CD4-positive, alpha-beta T cell treated with Interleukin-1 beta for 1 hour (primary cell): ENCODE data around the gene CIAO3.

Source experiments
- DNase-seq, 2 donors: peaks; one replicate each; pipeline ENCODE4 v3.0.0-alpha.2; 2020 to 2022

The CIAO3 gene

DNA sequence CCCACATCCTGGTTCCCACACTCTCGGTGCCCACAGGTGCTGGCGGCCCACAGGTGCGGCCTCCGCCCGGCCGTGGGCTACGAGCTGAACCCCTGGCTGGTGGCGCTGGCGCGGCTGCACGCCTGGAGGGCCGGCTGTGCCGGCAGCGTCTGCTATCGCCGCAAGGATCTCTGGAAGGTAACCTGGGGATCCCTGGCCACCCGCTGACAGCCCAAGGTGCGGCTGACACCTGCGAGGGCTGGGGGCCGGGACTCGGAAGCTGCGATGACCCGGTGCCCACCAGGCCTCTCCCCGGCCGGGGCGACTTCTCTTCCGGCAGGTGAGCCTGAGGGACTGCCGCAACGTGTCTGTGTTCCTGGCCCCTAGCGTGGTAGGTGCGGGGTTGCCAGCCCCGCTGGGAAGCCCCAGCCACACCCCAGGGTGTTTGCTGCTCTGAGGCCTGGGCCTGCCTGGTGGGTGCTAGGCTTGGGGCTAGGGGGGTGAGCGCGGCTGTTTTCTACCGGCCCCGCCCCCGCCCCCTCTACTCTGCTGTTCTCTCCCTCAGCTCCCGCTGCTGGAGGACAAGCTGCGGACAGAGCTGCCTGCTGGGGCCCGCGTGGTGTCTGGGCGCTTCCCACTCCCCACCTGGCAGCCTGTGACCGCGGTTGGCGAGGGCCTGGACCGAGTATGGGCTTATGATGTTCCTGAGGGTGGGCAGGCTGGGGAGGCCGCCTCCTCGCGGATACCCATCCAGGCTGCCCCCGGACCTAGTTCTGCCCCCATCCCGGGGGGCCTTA is 18.8 kb downstream of the CIAO3 start:
- DNase-seq, result peak in 1 of 2 donors; percentile 42

- DNase-seq, result peak; percentile 82 to 86
These were observed 19.6 kb downstream of the CIAO3 start, which contains the start of gene ANTKMT for GRCh38 chr16:720990-721764. TSS of gene ANTKMT (plus strand) at chr16:721146. CDS start at chr16:721275, 129 bp downstream.

- DNase-seq, result peak in 1 of 2 donors; percentile 34
These were observed 20.3 kb downstream of the CIAO3 start for GRCh38 chr16:720447-720989.

DNA sequence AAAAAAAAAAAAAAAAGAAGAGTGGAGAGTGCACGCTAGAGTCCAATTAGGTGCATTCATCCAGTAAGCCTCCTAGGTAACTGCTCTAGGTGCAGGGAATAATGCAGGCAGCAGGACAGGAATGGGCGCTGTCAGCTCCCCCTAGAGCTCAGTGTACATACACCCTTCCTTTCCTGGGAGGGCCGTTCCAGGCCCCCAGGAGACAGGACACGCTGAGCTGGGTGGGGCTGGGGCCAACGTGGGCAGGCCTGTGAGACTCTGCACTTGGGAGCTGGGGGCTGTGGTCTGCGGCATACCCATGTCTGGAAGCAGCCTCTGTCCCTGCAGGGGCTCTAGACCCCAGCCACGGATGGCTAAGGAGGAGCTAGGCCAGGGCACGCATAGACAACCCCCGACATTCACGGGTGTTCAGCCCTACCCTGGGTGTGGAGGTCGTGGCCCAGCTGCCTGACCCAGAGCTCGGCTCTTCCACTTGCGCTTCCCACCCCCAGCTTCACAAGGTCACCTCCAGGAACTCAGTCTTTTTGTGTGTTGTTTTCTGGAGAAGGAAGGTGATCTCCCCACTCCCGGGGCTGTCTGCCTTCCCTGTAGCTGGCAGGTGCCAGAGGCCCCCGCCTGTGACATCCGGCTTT is 20.9 kb downstream of the CIAO3 start:
- DNase-seq, result no peak

- no peak for DNase-seq
These were observed 21.9 kb downstream of the CIAO3 start for GRCh38 chr16:718922-719321.

- no peak for DNase-seq
These were observed 22.4 kb downstream of the CIAO3 start for GRCh38 chr16:718389-718788.

GRCh38 chr16:717450-718245 is 23.1 kb downstream of the CIAO3 start:
- no peak for DNase-seq

DNA sequence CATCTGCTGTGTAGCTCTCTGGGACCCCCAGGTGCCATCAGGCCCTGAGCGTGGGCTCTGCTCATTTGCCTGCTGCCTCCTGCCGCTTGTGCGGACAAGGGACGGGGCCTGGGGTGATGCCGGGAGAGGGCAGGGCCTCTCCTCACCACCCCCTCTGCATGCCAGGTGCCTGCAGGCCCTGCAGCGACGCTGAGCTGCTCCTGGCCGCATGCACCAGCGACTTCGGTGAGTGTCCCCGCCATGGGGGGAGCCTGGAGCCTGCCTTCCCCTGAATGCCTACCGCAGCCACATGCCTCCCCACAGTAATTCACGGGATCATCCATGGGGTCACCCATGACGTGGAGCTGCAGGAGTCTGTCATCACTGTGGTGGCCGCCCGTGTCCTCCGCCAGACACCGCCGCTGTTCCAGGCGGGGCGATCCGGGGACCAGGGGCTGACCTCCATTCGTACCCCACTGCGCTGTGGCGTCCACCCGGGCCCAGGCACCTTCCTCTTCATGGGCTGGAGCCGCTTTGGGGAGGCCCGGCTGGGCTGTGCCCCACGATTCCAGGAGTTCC is 23.9 kb downstream of the CIAO3 start:
- no peak for DNase-seq

DNA sequence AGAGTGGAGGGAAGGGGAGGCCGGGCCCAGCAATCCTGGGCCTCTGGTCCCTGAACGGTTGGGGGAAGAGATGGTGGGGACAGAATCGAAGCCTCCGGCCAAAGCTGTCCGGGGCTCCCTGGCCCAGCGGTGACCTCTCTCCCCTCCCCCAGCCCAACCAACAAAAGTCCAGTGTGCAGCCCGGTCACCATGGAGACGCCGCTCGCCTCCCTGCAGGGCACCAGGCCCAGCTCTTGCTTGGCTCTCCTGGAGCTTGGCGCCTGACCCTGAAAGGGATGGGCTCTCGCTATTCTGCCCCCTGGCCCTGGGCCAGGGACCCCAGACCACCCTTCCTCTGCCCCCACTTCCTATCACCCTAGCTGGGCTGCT is 24.6 kb downstream of the CIAO3 start:
- DNase-seq, result no peak

DNA sequence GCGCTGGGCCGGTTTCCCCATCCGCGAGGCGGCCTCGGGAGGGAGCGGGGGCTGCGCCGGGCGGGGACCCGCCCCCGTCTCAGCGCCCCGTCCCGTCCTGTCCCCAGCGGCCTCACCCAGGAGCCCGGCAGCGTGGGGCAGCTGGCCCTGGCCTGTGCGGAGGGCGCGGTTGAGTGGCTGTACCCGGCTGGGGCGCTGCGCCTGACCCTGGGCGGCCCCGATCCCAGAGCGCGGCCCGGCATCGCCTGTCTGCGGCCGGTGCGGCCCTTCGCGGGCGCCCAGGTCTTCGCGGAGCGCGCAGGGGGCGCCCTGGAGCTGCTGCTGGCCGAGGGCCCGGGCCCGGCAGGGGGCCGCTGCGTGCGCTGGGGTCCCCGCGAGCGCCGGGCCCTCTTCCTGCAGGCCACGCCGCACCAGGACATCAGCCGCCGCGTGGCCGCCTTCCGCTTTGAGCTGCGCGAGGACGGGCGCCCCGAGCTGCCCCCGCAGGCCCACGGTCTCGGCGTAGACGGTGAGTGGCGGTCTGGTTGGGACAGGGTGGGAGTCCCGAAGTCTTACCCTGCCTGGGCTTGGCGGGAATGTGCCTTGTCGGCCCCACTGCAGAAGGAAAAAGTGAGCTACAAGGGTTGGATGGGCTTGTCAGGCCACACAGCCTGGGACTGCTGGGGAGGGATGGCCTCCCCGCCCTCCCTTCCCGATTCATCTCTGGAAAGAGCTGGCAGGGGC is 25.2 kb downstream of the CIAO3 start:
- DNase-seq, result no peak

DNA sequence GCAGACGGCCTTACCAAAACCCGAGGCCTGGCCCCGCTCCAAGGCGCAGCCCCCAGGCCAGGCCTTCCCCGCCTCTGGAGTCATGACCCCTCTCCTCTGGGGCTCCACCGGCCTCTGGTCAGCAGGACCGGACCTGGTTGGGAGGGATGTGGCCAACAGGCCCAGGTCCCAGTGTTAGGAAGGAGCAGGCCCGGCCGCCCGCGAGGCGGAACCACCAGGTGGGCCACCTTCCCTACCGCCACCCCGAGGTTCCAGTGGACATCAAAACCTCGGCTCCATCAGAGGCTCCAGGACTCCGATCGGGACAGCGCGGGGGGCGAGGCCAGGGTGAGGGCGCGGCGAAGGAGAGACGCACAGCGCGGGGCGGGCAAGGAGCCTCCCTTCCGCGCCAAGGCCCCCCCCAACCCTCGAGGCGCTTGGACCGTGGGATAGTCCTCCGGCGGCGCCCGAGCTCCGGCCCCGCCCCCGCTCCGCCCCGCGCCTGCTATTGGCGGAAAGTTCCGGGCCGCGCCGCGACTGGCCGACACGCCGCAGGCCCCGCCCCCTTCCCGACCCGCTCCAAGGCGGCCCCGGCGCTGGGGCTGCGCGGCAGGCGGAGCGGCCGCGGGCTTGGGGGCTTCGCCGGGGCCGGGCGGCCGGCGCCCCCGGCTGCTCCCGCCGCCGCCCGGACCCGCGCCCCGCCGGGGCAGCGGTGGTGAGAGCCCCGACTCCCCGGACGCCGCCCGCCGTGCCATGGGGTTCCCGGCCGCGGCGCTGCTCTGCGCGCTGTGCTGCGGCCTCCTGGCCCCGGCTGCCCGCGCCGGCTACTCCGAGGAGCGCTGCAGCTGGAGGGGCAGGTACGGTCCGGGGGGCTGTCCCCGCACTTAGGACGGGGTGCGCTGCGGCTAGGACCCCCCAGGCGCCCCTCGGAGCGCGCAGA is 26.0 kb downstream of the CIAO3 start, which contains the start of gene METRN:
METRN (plus strand) TSS at position 561 of the 919 bp plus-strand sequence; CDS start at position 733, 172 bp downstream.
- DNase-seq, result peak; percentile 87 to 89

DNA sequence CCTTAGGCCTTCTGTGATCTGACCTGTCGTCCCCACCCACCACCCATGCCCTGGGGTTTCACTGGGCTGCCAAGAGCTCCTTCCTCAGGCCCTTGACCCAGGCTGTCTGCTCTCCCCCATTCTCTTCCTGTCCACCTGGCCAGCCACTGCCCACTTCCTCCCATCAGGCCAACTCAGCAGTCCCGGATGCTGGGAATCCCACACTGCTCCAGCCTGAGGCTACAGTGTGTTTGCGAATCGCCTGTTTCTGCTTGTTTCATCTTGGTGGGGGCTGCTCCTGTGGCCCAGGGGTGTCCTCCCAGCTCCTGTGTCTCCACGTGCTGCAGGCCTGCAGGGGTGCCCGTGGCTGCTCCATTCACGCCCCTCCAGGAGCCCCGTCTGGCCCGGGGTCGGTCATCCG is 26.7 kb downstream of the CIAO3 start:
- DNase-seq, result no peak

- peak; percentile 40 to 59 for DNase-seq
These were observed 28.0 kb downstream of the CIAO3 start for GRCh38 chr16:712740-713250.

DNA sequence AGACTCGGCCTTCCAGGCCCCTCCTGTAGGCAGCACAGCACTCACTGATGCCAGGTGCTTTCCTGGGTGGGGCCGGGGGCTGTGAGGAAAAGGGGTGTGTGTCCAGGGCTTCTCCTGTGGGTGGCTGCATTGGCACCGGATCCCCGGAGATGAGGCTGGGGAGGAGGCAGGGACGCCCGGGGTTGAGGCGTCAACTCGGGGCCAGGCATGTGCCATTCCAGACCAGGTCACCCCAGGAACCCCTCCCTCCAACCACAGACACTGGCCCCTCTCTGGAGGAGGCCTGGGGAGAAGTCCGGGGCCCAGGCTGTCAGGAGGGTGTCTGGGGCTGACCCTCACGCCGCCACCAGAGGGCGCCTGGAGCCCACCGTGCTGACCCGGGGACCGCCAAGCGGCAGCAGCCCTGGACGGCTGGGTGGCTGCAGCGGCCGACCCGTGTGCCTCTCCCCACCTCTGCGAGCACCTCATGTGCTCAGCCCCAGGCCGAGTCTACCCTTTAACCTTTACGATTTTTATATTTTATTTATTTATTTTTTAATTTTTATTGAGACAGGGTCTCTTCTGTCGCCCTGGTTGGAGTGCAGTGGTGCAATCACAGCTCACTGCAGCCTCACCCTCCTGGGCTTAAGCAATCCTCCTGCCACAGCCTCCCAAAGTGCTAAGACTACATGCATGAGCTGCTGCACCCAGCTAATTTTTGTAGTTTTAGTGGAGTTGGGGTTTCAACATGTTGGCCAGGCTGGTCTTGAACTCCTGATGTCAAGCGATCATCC is 29.1 kb downstream of the CIAO3 start:
- peak; percentile 79 to 80 for DNase-seq

- no peak for DNase-seq
These were observed 29.7 kb downstream of the CIAO3 start for GRCh38 chr16:711084-711483.

DNA sequence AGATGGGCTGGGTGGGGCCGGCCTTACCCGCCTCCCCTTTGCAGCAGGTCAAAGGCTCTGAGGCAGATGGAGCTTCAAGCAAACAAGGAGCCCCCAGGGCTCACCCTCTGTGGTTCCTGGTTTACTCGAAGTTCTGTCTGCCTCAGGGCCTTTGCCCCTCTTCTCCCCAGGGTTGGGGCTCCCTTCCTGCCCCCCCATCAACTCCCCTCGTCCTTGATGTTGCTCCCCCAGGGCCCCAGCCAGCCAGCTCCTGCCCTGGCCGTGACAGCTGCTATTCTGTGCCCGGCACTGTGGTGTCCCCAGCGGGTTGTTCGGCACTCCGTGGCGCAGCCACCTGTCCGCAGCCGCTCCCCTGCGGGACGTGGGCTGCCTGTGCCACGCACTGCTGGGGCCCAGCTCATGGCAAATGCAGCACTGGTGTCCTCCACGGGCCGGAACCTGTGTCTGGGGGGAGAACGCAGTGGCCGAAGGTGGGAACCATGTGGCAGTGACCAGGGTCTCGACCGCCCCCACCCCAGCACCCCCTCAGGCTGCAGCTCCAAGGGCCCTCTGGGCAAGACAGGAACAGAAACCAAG is 30.2 kb downstream of the CIAO3 start:
- DNase-seq, result no peak

GRCh38 chr16:709566-710499 is 31.0 kb downstream of the CIAO3 start:
- no peak for DNase-seq

DNA sequence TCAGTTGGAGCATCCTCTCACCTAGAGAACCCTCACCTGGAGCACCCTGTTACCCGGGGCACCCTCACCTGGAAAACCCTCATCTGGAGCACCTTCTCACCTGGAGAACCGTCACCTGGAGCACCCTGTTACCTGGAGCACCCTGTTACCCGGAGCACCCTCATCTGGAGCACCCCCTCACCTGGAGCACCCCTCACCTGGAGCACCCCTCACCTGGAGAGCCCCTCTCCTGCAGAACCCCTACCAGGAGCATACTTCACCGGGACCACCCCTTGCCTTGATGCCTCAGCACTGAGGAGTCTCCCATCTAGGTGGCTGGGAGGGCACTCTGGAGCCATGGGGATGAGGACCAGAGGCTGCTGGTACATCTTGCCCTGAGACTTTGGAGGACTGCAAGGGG is 31.8 kb downstream of the CIAO3 start:
- DNase-seq, result no peak
